Measurements from ENCODE around the gene BBS9. TPM values are rescaled to one million over a fixed set of nuclear protein-coding genes. Genes with fewer than 3 reads are reported as not detected.
"Not testable (repeated sequence)": the region's sequence is repeated elsewhere in the genome, so short reads cannot be mapped to it uniquely, and the experiment has no call there.

Gene BBS9
- total RNA-seq, 1 donor from 2014 or later = 3.8 TPM

DNA sequence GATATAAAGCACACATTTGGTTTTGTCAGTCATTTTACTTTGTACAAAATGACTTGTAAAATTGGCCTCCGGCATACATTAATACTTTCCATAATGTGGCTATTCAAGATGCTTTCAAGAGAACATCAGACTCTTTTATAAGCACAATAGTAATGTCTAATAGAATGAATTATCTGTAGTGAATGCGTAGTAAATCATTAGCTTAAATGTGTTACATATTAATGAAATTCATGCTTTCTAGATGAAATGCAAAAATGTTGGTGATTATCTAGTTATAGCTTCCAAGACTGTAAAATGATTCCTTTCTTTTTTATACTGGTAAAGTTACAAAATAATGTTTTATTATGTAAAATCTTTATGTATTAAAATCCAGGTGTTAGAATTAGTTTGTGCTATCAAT, 144.0 kb downstream of the BBS9 start:
- intact Hi-C loops (cut with micrococcal nuclease) = no loop called here
- Mint-ChIP-seq H3K9me3 (peaks cover 25% of the 10 kb centered on the region), H3K27me3 (ENCODE audit: insufficient read depth) (no peaks in the 10 kb centered on the region), H3K27ac (no peak overlapping the region), H3K36me3 (ENCODE audit: low read depth) (no peaks in the 10 kb centered on the region), H3K4me1 (ENCODE audit: low read depth) (no peaks in the 10 kb centered on the region), H3K4me3 (no peak overlapping the region)
- DNase-seq (ENCODE audit: low spot score) = no peak

DNA sequence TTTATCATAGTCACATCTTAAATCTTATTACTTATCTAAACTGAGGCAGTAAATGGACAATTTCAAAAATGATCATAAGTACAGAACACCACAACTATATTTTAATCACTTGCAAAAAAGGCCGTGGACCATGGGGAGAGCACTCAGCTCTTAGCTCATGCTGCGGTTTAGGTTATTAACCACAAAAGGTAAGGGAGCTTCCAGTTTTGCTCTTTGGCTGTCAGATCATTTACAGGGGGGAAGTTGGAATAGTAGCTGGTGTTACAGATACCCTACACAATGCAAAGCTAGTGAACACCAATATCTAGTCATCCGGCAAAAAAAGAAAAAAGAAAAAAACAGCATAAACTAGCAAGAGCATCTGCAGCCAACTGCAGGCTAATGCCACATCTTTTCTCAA, 147.0 kb downstream of the BBS9 start:
- H3K4me1 Mint-ChIP-seq (ENCODE audit: low read depth) = no peaks in the 10 kb centered on the region
- H3K36me3 Mint-ChIP-seq (ENCODE audit: low read depth) = no peaks in the 10 kb centered on the region
- intact Hi-C loops (cut with micrococcal nuclease) = no loop called here

DNA sequence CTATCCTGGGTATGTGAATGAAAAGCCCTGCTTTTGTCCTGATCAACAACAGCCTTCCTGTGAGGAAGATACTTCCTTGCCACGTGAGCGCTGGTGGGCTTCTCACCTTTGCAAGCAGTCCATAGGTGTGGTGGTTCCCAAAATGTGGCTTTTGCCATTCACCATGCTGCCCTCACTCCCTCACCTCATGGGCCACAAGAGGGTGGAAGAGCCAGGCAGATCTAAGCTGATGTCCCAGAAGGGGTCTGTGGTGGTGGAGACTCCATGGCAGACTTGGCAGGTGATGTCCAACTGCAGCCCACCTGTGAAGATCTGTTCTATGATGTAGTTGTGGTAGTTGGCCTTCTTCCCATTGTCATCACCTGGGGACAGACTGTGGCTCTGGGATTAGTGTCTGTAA, 147.4 kb downstream of the BBS9 start:
- Mint-ChIP-seq H3K36me3 (ENCODE audit: low read depth) (no peaks in the 10 kb centered on the region), H3K27ac (no peak overlapping the region), H3K9me3 (peaks cover 12% of the 10 kb centered on the region), H3K27me3 (ENCODE audit: insufficient read depth) (no peaks in the 10 kb centered on the region), H3K4me3 (no peak overlapping the region), H3K4me1 (ENCODE audit: low read depth) (no peaks in the 10 kb centered on the region)
- no peak for DNase-seq (ENCODE audit: low spot score)
- intact Hi-C loops (cut with micrococcal nuclease) = no loop called here

More for the DNA sequence above, 147.0 kb downstream of the BBS9 start:
- Mint-ChIP-seq H3K27me3 (ENCODE audit: insufficient read depth) (no peaks in the 10 kb centered on the region), H3K27ac (no peak overlapping the region), H3K4me3 (no peak overlapping the region), H3K9me3 (peaks cover 16% of the 10 kb centered on the region)
- DNase-seq (ENCODE audit: low spot score) = no peak

DNA sequence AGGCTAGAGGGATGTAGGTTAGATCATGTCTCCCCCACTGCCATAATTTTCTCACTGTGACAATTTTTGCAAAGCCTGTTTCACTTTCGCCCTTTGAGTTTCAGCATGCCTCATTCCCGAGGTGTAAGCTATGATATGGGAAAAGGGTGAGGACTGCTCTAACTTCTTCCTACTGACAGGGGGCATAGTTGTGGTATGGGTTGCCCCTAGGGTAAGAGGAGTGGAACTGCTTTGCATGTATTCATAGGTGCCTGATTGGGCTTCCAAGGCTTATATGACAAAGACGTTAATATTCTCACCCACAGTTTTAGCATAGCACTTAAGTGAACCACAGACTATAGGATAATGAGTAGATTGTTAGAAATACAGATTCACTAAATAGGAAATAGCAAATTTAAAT, 148.7 kb downstream of the BBS9 start:
- Mint-ChIP-seq H3K27ac (no peak overlapping the region), H3K9me3 (peaks cover 4% of the 10 kb centered on the region), H3K36me3 (ENCODE audit: low read depth) (no peaks in the 10 kb centered on the region), H3K4me1 (ENCODE audit: low read depth) (no peaks in the 10 kb centered on the region), H3K27me3 (ENCODE audit: insufficient read depth) (no peaks in the 10 kb centered on the region), H3K4me3 (no peak overlapping the region)
- intact Hi-C loops (cut with micrococcal nuclease) = no loop called here
- DNase-seq (ENCODE audit: low spot score) = no peak

DNA sequence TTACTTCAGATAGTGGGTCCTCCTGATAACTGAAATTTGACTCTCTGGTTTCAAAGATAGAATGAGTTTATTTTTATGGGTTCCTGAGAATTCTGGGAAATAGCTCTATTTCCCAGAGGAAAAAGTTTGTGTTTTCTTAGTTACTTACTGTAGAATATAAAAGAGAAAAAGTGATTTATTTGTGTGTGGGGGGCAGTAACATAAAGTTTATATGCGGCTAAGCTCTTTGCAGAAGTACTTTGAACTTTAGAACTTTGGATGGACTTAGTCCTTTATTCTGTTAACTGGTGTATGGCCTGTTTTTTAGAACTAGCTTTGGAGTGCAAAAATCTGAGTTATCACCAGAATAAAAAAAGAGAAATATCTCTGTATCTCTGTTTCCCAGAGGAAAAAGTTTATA, 157.1 kb downstream of the BBS9 start:
- no peaks in the 10 kb centered on the region for H3K4me1 Mint-ChIP-seq (ENCODE audit: low read depth)
- no peaks in the 10 kb centered on the region for H3K36me3 Mint-ChIP-seq (ENCODE audit: low read depth)
- no peak overlapping the region for H3K4me3 Mint-ChIP-seq
- H3K27me3 Mint-ChIP-seq (ENCODE audit: insufficient read depth) = no peaks in the 10 kb centered on the region
- intact Hi-C loops (cut with micrococcal nuclease) = loop anchor here (5.0 kb wide), 1 partner anchor 1914 kb away; no protein-coding TSS in a partner anchor
- no peak for DNase-seq (ENCODE audit: low spot score)
- H3K27ac Mint-ChIP-seq = no peak overlapping the region
- peaks cover 12% of the 10 kb centered on the region for H3K9me3 Mint-ChIP-seq

DNA sequence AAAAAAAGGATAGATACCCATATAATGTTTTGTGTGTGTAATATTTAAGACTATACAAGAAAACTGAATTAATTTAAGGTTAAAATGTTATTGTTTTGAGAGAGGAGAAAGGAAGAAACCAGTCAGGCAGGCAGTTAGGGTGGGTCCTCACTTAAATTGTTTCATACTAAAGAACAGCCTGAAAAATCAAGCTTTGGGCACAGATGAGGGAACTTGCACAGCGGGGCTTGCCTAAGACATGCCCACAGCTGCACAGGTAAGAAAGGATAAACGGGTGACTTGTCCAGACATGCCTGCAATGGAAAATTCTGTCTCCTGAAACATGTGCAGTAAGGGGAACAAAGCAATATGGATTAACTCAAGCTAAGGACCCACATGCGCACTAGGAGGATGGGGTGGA, 158.4 kb downstream of the BBS9 start:
- Mint-ChIP-seq H3K4me3 (no peak overlapping the region), H3K36me3 (ENCODE audit: low read depth) (no peaks in the 10 kb centered on the region), H3K9me3 (peaks cover 12% of the 10 kb centered on the region), H3K4me1 (ENCODE audit: low read depth) (no peaks in the 10 kb centered on the region), H3K27ac (no peak overlapping the region), H3K27me3 (ENCODE audit: insufficient read depth) (no peaks in the 10 kb centered on the region)
- DNase-seq (ENCODE audit: low spot score) = no peak
- intact Hi-C loops (cut with micrococcal nuclease) = loop anchor here (5.0 kb wide), 1 partner anchor 1915 kb away; no protein-coding TSS in a partner anchor

DNA sequence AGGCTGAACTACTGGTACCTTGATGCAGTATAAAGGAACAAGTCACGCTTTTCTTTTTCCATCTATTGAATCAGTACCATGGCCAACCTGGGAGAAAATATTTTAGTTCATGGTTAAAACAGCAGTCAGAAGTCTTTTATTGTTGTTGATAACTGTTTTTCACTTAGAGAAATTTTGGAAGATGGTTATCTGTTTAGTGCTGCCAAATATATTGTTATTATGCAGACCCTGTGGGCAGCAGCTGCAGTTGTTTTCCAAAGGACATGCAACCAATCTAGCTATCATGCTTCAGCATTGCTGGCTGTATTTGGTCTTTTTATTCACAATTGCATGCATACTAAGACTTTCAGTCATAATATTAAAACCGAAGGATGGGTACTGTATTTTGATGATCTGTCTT, 169.5 kb downstream of the BBS9 start:
- Mint-ChIP-seq H3K27ac (no peak overlapping the region), H3K4me1 (ENCODE audit: low read depth) (no peaks in the 10 kb centered on the region), H3K9me3 (peaks cover 33% of the 10 kb centered on the region), H3K4me3 (no peak overlapping the region), H3K27me3 (ENCODE audit: insufficient read depth) (no peaks in the 10 kb centered on the region), H3K36me3 (ENCODE audit: low read depth) (no peaks in the 10 kb centered on the region)
- no peak for DNase-seq (ENCODE audit: low spot score)
- intact Hi-C loops (cut with micrococcal nuclease) = no loop called here

DNA sequence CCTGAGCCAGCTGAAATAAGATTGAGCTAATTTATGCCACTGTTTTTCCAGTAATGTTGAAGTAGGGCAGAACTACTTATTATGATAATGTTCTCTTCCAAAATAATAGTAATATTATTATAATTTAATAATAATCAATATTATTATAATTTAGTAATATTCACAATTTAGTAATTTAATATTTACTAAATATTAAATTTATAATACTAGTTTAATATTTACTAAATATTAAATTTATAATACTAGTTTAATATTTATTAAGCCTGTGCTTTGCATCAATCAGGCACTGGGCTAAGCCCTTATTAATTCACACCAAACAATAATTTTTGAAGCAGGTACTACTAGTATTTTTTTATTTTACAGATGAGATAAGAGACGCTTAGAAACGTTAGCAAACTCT, 170.1 kb downstream of the BBS9 start:
- no peak overlapping the region for H3K4me3 Mint-ChIP-seq
- H3K27ac Mint-ChIP-seq = no peak overlapping the region
- peaks cover 33% of the 10 kb centered on the region for H3K9me3 Mint-ChIP-seq
- no peaks in the 10 kb centered on the region for H3K4me1 Mint-ChIP-seq (ENCODE audit: low read depth)
- H3K27me3 Mint-ChIP-seq (ENCODE audit: insufficient read depth) = no peaks in the 10 kb centered on the region
- H3K36me3 Mint-ChIP-seq (ENCODE audit: low read depth) = no peaks in the 10 kb centered on the region
- no peak for DNase-seq (ENCODE audit: low spot score)
- intact Hi-C loops (cut with micrococcal nuclease) = no loop called here

DNA sequence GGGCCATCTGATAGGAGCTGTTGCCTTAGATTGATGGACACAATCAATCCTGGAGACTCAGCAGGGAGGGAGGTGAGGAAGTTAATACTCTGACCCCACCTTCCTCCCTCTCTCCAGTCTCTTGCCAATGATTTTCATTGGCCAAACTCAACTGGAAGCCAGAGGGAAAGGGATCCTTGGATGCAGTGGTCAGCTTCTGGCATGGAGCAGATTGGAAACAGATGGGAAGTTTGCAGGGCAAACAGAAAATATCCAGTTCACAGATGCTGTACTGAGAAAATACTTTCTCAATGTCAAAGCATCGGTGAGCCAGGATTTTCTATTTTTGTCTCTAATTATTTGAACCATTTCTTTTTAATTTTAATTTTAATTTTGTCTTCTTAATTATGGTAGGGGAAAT, 170.8 kb downstream of the BBS9 start:
- Mint-ChIP-seq H3K27me3 (ENCODE audit: insufficient read depth) (no peaks in the 10 kb centered on the region), H3K4me3 (no peak overlapping the region), H3K27ac (no peak overlapping the region), H3K4me1 (ENCODE audit: low read depth) (no peaks in the 10 kb centered on the region), H3K36me3 (ENCODE audit: low read depth) (no peaks in the 10 kb centered on the region), H3K9me3 (peaks cover 34% of the 10 kb centered on the region)
- DNase-seq (ENCODE audit: low spot score) = no peak
- intact Hi-C loops (cut with micrococcal nuclease) = no loop called here

DNA sequence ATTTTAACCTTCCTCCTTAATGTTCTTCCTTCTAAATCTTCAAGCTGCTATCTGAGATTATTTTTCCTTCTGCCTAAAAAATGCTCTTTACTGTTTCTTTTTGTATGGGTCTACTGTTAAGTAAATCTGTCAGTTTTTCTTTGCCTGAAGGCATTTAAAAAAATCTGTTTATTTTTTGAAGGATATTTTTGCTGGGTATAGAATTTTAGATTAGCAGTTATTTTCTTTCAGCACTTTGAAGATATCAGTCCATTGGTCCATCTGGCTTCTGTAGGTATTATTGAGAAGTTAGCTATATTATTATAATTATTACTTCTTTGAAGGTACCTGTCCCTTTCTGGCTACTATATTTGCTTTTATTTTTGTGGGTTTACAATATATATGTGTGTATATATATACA, 171.4 kb downstream of the BBS9 start:
- intact Hi-C loops (cut with micrococcal nuclease) = no loop called here
- H3K27me3 Mint-ChIP-seq (ENCODE audit: insufficient read depth) = no peaks in the 10 kb centered on the region
- no peak overlapping the region for H3K4me3 Mint-ChIP-seq
- H3K9me3 Mint-ChIP-seq = peaks cover 40% of the 10 kb centered on the region
- H3K27ac Mint-ChIP-seq = no peak overlapping the region
- H3K4me1 Mint-ChIP-seq (ENCODE audit: low read depth) = no peaks in the 10 kb centered on the region
- no peaks in the 10 kb centered on the region for H3K36me3 Mint-ChIP-seq (ENCODE audit: low read depth)
- no peak for DNase-seq (ENCODE audit: low spot score)

DNA sequence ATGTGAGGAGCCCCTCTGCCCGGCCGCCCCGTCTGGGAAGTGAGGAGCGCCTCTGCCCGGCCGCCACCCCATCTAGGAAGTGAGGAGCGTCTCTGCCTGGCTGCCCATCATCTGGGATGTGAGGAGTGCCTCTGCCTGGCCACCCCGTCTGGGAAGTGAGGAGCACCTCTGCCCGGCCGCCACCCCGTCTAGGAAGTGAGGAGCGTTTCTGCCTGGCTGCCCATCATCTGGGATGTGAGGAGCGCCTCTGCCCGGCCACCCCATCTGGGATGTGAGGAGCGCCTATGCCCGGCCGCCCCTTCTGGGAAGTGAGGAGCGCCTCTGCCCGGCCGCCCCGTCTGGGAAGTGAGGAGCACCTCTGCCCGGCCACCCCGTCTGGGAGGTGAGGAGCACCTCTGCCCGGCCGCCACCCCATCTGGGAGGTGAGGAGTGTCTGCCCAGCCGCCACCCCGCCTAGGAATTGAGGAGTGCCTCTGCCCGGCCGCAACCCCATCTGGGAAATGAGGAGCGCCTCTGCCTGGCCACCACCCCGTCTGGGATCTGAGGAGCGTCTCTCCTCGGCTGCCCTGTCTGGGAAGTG, 174.7 kb downstream of the BBS9 start:
- H3K9me3 Mint-ChIP-seq = peaks cover 40% of the 10 kb centered on the region
- intact Hi-C loops (cut with micrococcal nuclease); H3K4me3 Mint-ChIP-seq; H3K4me1 Mint-ChIP-seq (ENCODE audit: low read depth); H3K36me3 Mint-ChIP-seq (ENCODE audit: low read depth); H3K27me3 Mint-ChIP-seq (ENCODE audit: insufficient read depth); DNase-seq (ENCODE audit: low spot score); H3K27ac Mint-ChIP-seq: not testable (repeated sequence)

DNA sequence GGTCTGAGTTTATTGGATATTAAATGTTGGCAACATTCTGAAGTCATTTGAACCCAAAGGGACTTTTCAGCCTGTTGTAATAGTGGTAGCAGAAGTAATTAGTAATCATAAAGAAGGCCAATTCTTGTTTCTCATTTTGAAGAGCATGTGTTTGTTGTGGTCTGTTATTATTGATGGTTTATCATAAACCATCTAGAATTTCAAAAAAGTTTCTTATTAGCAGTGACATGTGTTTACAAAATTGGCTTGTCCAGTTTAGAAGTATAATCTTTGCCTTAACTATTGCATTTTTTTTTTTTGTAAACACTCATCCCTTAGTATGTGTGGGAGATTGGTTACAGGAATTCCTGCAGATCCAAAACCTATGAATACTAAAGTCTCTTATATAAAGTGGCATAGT, 177.8 kb downstream of the BBS9 start:
- intact Hi-C loops (cut with micrococcal nuclease) = no loop called here
- H3K27ac Mint-ChIP-seq = no peak overlapping the region
- H3K27me3 Mint-ChIP-seq (ENCODE audit: insufficient read depth) = no peaks in the 10 kb centered on the region
- peaks cover 15% of the 10 kb centered on the region for H3K9me3 Mint-ChIP-seq
- H3K4me3 Mint-ChIP-seq = no peak overlapping the region
- no peak for DNase-seq (ENCODE audit: low spot score)
- no peaks in the 10 kb centered on the region for H3K36me3 Mint-ChIP-seq (ENCODE audit: low read depth)
- H3K4me1 Mint-ChIP-seq (ENCODE audit: low read depth) = no peaks in the 10 kb centered on the region

DNA sequence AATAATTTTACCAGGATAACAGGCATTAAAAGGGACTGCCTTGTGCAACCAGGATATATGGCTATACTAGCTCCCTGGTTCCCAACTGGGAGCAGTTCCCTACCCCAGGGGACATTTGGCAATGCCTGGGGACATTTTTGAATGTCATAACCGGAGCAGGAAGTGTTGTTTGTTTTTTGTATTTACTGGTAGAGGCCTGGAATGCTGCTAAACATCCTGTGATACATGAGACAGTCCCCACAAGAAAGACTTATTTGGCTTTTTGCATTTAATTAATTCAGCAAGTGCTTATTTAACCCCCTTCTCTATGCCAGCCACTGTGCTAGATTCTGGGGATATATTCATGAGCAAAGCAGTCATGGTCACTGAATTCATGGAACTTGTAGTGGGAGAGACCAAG, 181.2 kb downstream of the BBS9 start:
- H3K4me3 Mint-ChIP-seq = no peak overlapping the region
- H3K9me3 Mint-ChIP-seq = peaks cover 5% of the 10 kb centered on the region
- no peak overlapping the region for H3K27ac Mint-ChIP-seq
- no peak for DNase-seq (ENCODE audit: low spot score)
- H3K27me3 Mint-ChIP-seq (ENCODE audit: insufficient read depth) = no peaks in the 10 kb centered on the region
- intact Hi-C loops (cut with micrococcal nuclease) = no loop called here
- H3K4me1 Mint-ChIP-seq (ENCODE audit: low read depth) = no peaks in the 10 kb centered on the region
- H3K36me3 Mint-ChIP-seq (ENCODE audit: low read depth) = no peaks in the 10 kb centered on the region

Measured in activated T-helper 1 cell treated with anti-CD3 and anti-CD28 coated beads, Interleukin-12 subunit alpha, Interleukin-12 subunit beta, Interleukin-2, Interleukin-4 antibody, amounts not matched to agents 30 ng/mL and 10 ng/mL and 1 ng/mL, durations not matched to agents 14 hours and 24 hours and 36 hours (primary cell).